Measurements from ENCODE around the gene ITIH4. TPM values are rescaled to one million over a fixed set of nuclear protein-coding genes. Genes with fewer than 3 reads are reported as not detected.
A peak's percentile ranks its signal among the peaks of the same experiment; 100 is the strongest.

Gene ITIH4
- total and polyA plus RNA-seq, 2 experiments from 2014 or later: 55.9 to 91.3 TPM

DNA sequence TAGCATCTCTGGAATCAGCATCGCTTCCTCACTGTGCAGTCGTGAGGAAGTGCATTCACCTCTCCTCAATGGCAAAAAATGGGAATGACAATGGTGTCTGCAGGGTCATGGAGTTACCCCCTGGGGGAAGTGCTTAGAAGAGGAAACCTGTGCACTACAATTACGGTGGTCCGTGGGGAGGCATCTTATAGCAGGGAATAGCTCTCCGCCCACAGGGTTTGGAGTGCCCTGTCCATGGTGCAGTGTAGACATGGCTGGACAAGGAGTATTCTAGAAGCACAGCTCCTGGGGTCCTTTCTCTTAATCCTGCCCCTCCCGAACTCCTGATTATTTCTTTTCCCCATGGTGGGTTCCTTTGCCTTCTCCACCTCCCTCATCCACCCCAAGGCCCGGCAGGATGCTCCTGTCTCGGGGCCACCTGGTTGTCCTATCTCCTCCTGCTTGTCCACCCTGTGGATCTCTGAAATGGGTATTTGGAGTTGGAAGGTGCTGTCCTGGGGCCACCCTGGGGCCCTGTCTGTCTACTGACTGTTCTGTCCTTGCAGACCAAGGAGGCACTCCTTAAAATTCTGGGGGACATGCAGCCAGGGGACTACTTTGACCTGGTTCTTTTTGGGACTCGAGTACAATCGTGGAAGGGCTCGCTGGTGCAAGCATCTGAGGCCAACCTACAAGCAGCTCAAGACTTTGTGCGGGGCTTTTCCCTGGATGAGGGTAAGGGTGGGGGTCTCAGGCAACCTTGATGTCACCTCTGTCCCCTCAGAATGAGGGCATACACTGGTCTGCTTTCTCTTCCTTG lies 47.9 kb downstream of the ITIH4 start:
- TF ChIP-seq EZH2phosphoT487 (IDR thresholded peaks at IDR 0.05; ENCODE audit: low read depth, severe bottlenecking, unreplicated experiment) (no peak), EZH2 (IDR thresholded peaks at IDR 0.05; ENCODE audit: borderline replicate concordance) (no peak)
- TF ChIP-seq, protein P1, sequence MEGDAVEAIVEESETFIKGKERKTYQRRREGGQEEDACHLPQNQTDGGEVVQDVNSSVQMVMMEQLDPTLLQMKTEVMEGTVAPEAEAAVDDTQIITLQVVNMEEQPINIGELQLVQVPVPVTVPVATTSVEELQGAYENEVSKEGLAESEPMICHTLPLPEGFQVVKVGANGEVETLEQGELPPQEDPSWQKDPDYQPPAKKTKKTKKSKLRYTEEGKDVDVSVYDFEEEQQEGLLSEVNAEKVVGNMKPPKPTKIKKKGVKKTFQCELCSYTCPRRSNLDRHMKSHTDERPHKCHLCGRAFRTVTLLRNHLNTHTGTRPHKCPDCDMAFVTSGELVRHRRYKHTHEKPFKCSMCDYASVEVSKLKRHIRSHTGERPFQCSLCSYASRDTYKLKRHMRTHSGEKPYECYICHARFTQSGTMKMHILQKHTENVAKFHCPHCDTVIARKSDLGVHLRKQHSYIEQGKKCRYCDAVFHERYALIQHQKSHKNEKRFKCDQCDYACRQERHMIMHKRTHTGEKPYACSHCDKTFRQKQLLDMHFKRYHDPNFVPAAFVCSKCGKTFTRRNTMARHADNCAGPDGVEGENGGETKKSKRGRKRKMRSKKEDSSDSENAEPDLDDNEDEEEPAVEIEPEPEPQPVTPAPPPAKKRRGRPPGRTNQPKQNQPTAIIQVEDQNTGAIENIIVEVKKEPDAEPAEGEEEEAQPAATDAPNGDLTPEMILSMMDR (IDR thresholded peaks at IDR 0.05; ENCODE audit: poor library complexity): no peak
- Histone ChIP-seq H3K4me3 (no peak overlapping the region), H3K4me1 (ENCODE audit: insufficient read depth) (no peaks in the 10 kb centered on the region), H4K20me1 (ENCODE audit: insufficient read depth, poor library complexity, severe bottlenecking) (no peaks in the 10 kb centered on the region), H2AFZ (no peak overlapping the region), H3K79me2 (no peaks in the 10 kb centered on the region), H3K27me3 (no peaks in the 10 kb centered on the region), H3K9me2 (replicated peaks; ENCODE audit: insufficient read depth) (no peaks in the 10 kb centered on the region), H3K9me3 (ENCODE audit: low read depth) (no peaks in the 10 kb centered on the region), H3K4me2 (no peak overlapping the region), H3K36me3 (replicated peaks; ENCODE audit: insufficient read depth, low read depth) (no peaks in the 10 kb centered on the region), H3K27ac (no peak overlapping the region)
- WGBS (ENCODE audit: low lambda C conversion rate, missing lambda C conversion rate): 77% methylated on average over 12 of the region's 12 CpGs
- DNase-seq (ENCODE audit: low spot score): no peak

DNA sequence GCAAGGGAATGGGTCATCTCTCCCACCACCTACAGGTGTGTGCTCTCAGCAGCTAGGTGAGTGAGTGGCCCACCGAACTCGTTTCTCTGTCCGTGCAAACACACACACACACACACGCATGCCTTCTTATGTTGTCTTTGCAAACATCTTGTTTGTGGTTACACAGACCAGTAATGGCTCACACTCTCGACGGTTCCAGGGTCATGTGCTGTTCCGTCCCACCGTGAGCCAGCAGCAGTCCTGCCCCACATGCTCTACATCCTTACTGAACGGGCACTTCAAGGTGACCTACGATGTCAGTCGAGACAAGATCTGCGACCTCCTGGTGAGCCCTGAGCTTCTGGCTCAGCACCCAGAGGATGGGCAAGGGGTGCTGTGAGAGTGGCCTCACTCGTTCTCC lies 48.7 kb downstream of the ITIH4 start:
- no peak for DNase-seq (ENCODE audit: low spot score)
- Histone ChIP-seq H3K79me2 (no peaks in the 10 kb centered on the region), H3K4me3 (no peak overlapping the region), H3K9me2 (replicated peaks; ENCODE audit: insufficient read depth) (no peaks in the 10 kb centered on the region), H3K27me3 (no peaks in the 10 kb centered on the region), H2AFZ (no peak overlapping the region), H3K4me2 (no peak overlapping the region), H3K9me3 (ENCODE audit: low read depth) (no peaks in the 10 kb centered on the region), H3K36me3 (replicated peaks; ENCODE audit: insufficient read depth, low read depth) (no peaks in the 10 kb centered on the region), H4K20me1 (ENCODE audit: insufficient read depth, poor library complexity, severe bottlenecking) (no peaks in the 10 kb centered on the region), H3K27ac (no peak overlapping the region), H3K4me1 (ENCODE audit: insufficient read depth) (no peaks in the 10 kb centered on the region)
- TF ChIP-seq EZH2phosphoT487 (IDR thresholded peaks at IDR 0.05; ENCODE audit: low read depth, severe bottlenecking, unreplicated experiment) (no peak), EZH2 (IDR thresholded peaks at IDR 0.05; ENCODE audit: borderline replicate concordance) (no peak)
- TF ChIP-seq, protein P1 (IDR thresholded peaks at IDR 0.05; ENCODE audit: poor library complexity): no peak
- WGBS (ENCODE audit: low lambda C conversion rate, missing lambda C conversion rate): 76% methylated on average over 13 of the region's 13 CpGs

DNA sequence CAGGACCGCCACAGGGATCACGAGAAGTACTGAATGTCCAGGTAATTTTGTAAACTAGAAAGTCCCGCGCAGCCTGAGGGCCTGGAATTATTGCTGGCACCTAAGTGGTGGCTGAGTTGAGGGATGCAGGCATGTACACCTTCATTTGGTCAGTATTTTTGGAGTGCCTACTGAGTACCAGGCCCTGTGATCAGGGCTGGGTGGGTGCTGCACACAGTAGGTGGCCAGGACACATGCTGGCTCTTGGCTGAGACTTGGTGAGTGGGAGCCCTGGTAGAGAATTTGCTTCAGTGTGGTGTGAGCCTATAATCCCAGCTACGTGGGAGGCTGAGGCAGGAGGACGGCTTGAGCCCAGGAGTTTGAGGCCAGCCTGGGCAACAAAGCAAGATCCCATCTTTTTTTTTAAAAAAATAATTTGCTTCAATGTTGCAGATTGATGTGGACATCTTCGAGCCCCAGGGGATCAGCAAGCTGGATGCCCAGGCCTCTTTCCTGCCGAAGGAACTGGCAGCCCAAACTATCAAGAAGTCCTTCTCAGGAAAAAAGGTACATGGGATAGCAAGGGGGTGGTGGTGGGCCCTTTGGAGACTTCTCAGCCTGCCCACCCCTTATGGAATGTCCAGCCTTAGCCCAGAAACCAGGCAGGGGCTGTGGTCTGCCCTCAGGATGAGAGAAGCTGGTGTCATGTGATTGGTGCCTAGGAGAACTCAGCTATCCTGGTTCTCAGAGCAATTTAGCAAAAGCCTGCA lies 50.5 kb downstream of the ITIH4 start:
- TF ChIP-seq, protein P1 (IDR thresholded peaks at IDR 0.05; ENCODE audit: poor library complexity): no peak
- TF ChIP-seq EZH2 (IDR thresholded peaks at IDR 0.05; ENCODE audit: borderline replicate concordance) (no peak), EZH2phosphoT487 (IDR thresholded peaks at IDR 0.05; ENCODE audit: low read depth, severe bottlenecking, unreplicated experiment) (no peak)
- H3K27ac ChIP-seq: no peak overlapping the region
- H3K36me3 ChIP-seq (replicated peaks; ENCODE audit: insufficient read depth, low read depth): no peaks in the 10 kb centered on the region
- no peaks in the 10 kb centered on the region for H3K79me2 ChIP-seq
- H3K4me3 ChIP-seq: no peak overlapping the region
- H3K4me2 ChIP-seq: no peak overlapping the region
- 96% methylated on average over 8 of the region's 8 CpGs for WGBS (ENCODE audit: low lambda C conversion rate, missing lambda C conversion rate)
- no peaks in the 10 kb centered on the region for H3K27me3 ChIP-seq
- no peaks in the 10 kb centered on the region for H4K20me1 ChIP-seq (ENCODE audit: insufficient read depth, poor library complexity, severe bottlenecking)
- peaks cover 16% of the 10 kb centered on the region for H3K4me1 ChIP-seq (ENCODE audit: insufficient read depth)
- no peaks in the 10 kb centered on the region for H3K9me3 ChIP-seq (ENCODE audit: low read depth)
- H2AFZ ChIP-seq: no peak overlapping the region
- peak; percentile 1 for DNase-seq (ENCODE audit: low spot score)
- H3K9me2 ChIP-seq (replicated peaks; ENCODE audit: insufficient read depth): no peaks in the 10 kb centered on the region
